ENCODE results near the gene ZBTB25. TPM values are rescaled to one million over a fixed set of nuclear protein-coding genes. Genes with fewer than 3 reads are reported as not detected.

ZBTB25 gene
- total and polyA plus RNA-seq, 10 of the 15 experiments (the other 5 are each of a cell fraction or from before 2014, with no cell fraction given), result 4.1 to 33.9 (median 9.7) TPM

DNA sequence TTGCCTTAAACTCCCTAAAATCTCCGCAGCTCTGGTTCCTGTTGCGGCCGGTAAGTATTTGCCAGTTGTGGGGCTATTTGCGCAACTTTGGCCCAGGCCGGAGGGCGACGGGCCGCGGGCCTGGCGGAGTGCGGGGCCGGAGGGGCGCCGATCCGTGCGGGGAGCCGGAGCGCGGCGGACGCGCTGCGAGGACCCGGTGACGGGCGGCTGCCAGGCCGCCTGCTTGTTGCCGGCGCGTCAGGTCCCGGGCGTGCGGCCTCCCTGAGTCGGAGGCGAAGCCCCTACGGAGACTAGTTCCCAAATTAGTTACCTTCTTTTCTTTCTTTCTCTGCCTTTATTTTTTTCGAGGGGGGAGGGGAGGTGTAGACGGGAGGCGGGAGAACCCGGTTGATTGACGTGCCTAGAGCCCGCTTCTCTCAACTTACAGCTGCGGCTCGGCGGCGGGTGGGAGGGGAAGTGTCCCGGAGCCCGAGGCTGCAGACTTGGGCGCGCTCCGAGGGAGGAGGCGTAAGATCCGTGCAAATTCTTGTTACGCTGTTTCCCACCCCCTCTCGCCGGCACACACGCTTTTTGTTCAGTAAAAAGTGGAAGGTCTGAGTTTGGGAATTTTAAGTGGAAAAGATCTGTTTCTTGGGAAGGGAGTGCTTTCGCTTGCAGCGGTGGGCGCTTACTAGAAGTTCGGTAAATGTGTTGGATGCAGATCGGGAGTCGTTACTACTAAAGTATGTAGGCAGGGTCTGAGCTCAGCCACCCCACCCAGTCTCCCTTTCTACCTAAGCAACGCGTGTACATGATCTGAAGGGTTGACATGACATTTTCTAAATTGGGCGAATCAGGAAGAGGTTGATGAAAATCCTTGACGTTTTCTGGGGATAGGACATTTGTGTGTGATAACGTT, 1.5 kb upstream of the ZBTB25 start (continued):
- TF ChIP-seq, protein P1, sequence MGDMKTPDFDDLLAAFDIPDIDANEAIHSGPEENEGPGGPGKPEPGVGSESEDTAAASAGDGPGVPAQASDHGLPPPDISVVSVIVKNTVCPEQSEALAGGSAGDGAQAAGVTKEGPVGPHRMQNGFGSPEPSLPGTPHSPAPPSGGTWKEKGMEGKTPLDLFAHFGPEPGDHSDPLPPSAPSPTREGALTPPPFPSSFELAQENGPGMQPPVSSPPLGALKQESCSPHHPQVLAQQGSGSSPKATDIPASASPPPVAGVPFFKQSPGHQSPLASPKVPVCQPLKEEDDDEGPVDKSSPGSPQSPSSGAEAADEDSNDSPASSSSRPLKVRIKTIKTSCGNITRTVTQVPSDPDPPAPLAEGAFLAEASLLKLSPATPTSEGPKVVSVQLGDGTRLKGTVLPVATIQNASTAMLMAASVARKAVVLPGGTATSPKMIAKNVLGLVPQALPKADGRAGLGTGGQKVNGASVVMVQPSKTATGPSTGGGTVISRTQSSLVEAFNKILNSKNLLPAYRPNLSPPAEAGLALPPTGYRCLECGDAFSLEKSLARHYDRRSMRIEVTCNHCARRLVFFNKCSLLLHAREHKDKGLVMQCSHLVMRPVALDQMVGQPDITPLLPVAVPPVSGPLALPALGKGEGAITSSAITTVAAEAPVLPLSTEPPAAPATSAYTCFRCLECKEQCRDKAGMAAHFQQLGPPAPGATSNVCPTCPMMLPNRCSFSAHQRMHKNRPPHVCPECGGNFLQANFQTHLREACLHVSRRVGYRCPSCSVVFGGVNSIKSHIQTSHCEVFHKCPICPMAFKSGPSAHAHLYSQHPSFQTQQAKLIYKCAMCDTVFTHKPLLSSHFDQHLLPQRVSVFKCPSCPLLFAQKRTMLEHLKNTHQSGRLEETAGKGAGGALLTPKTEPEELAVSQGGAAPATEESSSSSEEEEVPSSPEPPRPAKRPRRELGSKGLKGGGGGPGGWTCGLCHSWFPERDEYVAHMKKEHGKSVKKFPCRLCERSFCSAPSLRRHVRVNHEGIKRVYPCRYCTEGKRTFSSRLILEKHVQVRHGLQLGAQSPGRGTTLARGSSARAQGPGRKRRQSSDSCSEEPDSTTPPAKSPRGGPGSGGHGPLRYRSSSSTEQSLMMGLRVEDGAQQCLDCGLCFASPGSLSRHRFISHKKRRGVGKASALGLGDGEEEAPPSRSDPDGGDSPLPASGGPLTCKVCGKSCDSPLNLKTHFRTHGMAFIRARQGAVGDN (IDR thresholded peaks at IDR 0.05), result no peak
- TF ChIP-seq RELA (IDR thresholded peaks at IDR 0.05; ENCODE audit: borderline replicate concordance, partially characterized antibody) (no peak), RCOR1 (conservative IDR thresholded peaks at IDR 0.05; ENCODE audit: low read depth, low read length) (no peak), STAT1 (conservative IDR thresholded peaks at IDR 0.05) (peak; percentile 20; the same call in 1 of the 2 replicates), SMC3 (IDR thresholded peaks at IDR 0.05; ENCODE audit: borderline replicate concordance, low read length) (no peak), CREB1 (IDR thresholded peaks at IDR 0.05; ENCODE audit: low read depth) (no peak), RAD51 (IDR thresholded peaks at IDR 0.05) (no peak), EZH2 (IDR thresholded peaks at IDR 0.05; ENCODE audit: borderline replicate concordance, control insufficient read depth, low read depth, low read length) (no peak), RFX5 (IDR thresholded peaks at IDR 0.05; ENCODE audit: low read depth, low read length) (no peak), SREBF2 (IDR thresholded peaks at IDR 0.05; ENCODE audit: low read length) (no peak)
- TF ChIP-seq, protein P2, sequence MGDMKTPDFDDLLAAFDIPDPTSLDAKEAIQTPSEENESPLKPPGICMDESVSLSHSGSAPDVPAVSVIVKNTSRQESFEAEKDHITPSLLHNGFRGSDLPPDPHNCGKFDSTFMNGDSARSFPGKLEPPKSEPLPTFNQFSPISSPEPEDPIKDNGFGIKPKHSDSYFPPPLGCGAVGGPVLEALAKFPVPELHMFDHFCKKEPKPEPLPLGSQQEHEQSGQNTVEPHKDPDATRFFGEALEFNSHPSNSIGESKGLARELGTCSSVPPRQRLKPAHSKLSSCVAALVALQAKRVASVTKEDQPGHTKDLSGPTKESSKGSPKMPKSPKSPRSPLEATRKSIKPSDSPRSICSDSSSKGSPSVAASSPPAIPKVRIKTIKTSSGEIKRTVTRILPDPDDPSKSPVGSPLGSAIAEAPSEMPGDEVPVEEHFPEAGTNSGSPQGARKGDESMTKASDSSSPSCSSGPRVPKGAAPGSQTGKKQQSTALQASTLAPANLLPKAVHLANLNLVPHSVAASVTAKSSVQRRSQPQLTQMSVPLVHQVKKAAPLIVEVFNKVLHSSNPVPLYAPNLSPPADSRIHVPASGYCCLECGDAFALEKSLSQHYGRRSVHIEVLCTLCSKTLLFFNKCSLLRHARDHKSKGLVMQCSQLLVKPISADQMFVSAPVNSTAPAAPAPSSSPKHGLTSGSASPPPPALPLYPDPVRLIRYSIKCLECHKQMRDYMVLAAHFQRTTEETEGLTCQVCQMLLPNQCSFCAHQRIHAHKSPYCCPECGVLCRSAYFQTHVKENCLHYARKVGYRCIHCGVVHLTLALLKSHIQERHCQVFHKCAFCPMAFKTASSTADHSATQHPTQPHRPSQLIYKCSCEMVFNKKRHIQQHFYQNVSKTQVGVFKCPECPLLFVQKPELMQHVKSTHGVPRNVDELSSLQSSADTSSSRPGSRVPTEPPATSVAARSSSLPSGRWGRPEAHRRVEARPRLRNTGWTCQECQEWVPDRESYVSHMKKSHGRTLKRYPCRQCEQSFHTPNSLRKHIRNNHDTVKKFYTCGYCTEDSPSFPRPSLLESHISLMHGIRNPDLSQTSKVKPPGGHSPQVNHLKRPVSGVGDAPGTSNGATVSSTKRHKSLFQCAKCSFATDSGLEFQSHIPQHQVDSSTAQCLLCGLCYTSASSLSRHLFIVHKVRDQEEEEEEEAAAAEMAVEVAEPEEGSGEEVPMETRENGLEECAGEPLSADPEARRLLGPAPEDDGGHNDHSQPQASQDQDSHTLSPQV (IDR thresholded peaks at IDR 0.05), result peak; percentile 38; the same call in 1 of the 2 replicates
- TF ChIP-seq, protein P3, sequence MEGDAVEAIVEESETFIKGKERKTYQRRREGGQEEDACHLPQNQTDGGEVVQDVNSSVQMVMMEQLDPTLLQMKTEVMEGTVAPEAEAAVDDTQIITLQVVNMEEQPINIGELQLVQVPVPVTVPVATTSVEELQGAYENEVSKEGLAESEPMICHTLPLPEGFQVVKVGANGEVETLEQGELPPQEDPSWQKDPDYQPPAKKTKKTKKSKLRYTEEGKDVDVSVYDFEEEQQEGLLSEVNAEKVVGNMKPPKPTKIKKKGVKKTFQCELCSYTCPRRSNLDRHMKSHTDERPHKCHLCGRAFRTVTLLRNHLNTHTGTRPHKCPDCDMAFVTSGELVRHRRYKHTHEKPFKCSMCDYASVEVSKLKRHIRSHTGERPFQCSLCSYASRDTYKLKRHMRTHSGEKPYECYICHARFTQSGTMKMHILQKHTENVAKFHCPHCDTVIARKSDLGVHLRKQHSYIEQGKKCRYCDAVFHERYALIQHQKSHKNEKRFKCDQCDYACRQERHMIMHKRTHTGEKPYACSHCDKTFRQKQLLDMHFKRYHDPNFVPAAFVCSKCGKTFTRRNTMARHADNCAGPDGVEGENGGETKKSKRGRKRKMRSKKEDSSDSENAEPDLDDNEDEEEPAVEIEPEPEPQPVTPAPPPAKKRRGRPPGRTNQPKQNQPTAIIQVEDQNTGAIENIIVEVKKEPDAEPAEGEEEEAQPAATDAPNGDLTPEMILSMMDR (IDR thresholded peaks at IDR 0.05 in 2 of 3, conservative IDR thresholded peaks at IDR 0.05 in 1 of 3; ENCODE audit: control insufficient read depth in 2 of 3, extremely low read depth in 1 of 3, insufficient read depth in 1 of 3, low read depth in 3 of 3, low read length in 3 of 3), result no peak
- TF ChIP-seq, protein P4, sequence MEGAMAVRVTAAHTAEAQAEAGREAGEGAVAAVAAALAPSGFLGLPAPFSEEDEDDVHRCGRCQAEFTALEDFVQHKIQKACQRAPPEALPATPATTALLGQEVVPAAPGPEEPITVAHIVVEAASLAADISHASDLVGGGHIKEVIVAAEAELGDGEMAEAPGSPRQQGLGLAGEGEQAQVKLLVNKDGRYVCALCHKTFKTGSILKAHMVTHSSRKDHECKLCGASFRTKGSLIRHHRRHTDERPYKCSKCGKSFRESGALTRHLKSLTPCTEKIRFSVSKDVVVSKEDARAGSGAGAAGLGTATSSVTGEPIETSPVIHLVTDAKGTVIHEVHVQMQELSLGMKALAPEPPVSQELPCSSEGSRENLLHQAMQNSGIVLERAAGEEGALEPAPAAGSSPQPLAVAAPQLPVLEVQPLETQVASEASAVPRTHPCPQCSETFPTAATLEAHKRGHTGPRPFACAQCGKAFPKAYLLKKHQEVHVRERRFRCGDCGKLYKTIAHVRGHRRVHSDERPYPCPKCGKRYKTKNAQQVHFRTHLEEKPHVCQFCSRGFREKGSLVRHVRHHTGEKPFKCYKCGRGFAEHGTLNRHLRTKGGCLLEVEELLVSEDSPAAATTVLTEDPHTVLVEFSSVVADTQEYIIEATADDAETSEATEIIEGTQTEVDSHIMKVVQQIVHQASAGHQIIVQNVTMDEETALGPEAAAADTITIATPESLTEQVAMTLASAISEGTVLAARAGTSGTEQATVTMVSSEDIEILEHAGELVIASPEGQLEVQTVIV (IDR thresholded peaks at IDR 0.05; ENCODE audit: borderline replicate concordance, partially characterized antibody), result no peak
- TF ChIP-seq, protein P5, sequence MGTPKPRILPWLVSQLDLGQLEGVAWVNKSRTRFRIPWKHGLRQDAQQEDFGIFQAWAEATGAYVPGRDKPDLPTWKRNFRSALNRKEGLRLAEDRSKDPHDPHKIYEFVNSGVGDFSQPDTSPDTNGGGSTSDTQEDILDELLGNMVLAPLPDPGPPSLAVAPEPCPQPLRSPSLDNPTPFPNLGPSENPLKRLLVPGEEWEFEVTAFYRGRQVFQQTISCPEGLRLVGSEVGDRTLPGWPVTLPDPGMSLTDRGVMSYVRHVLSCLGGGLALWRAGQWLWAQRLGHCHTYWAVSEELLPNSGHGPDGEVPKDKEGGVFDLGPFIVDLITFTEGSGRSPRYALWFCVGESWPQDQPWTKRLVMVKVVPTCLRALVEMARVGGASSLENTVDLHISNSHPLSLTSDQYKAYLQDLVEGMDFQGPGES (IDR thresholded peaks at IDR 0.05), result no peak

All from GM12878 (cell line).